A549 (cell line): ENCODE results near the gene F2R.

Experiments
- ESRRA ChIP-seq: fragments of 150-350 bp; IDR thresholded peaks from 2 replicates; pipeline ENCODE4 v1.6.1; 2014; ENCODE audit warnings: mild to moderate bottlenecking, low read length, borderline replicate concordance
- POLR2A ChIP-seq: IDR thresholded peaks from 2 replicates; pipeline ENCODE4 v1.6.1; 2012; ENCODE audit warnings: mild to moderate bottlenecking, low read length
- TF ChIP-seq, protein P1 (sequence below): fragments of >200 bp; sonication (Bioruptor Twin); formaldehyde crosslinking; IDR thresholded peaks from 3 replicates; pipeline ENCODE4 v1.5.1; 2016

DNA sequence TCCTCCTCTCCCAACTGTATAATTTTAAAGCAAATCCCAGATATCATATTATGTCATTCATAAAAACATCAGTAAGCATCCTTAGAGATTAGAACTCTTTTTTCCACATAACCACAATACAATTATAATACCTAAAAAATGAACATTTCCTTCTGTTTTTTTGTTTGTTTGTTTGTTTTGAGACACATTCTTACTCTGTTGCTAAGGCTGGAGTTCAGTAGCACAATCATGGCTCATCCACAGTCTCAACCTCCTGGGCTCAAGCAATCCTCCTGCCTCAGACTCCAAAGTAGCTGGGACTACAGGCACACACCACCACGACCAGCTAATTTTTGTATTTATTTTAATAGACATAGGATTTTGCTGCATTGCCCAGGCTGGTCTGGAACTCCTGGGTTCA, 8.0 kb downstream of the F2R start:
- TF ChIP-seq, protein P1, sequence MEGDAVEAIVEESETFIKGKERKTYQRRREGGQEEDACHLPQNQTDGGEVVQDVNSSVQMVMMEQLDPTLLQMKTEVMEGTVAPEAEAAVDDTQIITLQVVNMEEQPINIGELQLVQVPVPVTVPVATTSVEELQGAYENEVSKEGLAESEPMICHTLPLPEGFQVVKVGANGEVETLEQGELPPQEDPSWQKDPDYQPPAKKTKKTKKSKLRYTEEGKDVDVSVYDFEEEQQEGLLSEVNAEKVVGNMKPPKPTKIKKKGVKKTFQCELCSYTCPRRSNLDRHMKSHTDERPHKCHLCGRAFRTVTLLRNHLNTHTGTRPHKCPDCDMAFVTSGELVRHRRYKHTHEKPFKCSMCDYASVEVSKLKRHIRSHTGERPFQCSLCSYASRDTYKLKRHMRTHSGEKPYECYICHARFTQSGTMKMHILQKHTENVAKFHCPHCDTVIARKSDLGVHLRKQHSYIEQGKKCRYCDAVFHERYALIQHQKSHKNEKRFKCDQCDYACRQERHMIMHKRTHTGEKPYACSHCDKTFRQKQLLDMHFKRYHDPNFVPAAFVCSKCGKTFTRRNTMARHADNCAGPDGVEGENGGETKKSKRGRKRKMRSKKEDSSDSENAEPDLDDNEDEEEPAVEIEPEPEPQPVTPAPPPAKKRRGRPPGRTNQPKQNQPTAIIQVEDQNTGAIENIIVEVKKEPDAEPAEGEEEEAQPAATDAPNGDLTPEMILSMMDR: no peak
- TF ChIP-seq POLR2A (no peak), ESRRA (no peak)
